CD4-positive, alpha-beta memory T cell (primary cell): ENCODE results near the gene MAP3K20. TPM values are rescaled to one million over a fixed set of nuclear protein-coding genes. Genes with fewer than 3 reads are reported as not detected.
A peak's percentile ranks its signal among the peaks of the same experiment; 100 is the strongest.

Experiments
- CTCF ChIA-PET: fragments of 350-600 bp; sonication (Branson Sonifier 250); formaldehyde crosslinking; loops from one replicate; lab custom pipeline; 2021; ENCODE audit warnings: inconsistent platforms; ENCODE audit not compliant: partially characterized antibody; lab: Charles Lee
- POLR2A ChIA-PET: fragments of 350-600 bp; sonication (Branson Sonifier 250); formaldehyde crosslinking; loops from one replicate; lab custom pipeline; 2021; ENCODE audit not compliant: partially characterized antibody; lab: Charles Lee
- DNase-seq, 5 donors: peaks; one replicate each; pipeline versions ENCODE4 v3.0.0 to v3.0.0-alpha.2; 2020 to 2022; ENCODE audit warnings: mixed read lengths in 1 of 5
- H3K27ac ChIP-seq: one replicate; pipeline ENCODE4 v1.7.0; 2013; ENCODE audit warnings: low read depth, low read length
- H3K27me3 ChIP-seq: 2 replicates; pipeline ENCODE4 v1.7.0; 2013; ENCODE audit warnings: mild to moderate bottlenecking, low read length, moderate library complexity; ENCODE audit not compliant: insufficient read depth
- H3K36me3 ChIP-seq: 2 replicates; pipeline ENCODE4 v1.7.0; 2013; ENCODE audit warnings: mild to moderate bottlenecking, low read length, moderate library complexity; ENCODE audit not compliant: insufficient read depth
- H3K4me1 ChIP-seq: 2 replicates; pipeline ENCODE4 v1.7.0; 2013; ENCODE audit warnings: mild to moderate bottlenecking, low read length, moderate library complexity; ENCODE audit not compliant: insufficient read depth
- H3K4me3 ChIP-seq, 2 donors: one replicate each; pipeline ENCODE4 v1.7.0; 2013; ENCODE audit warnings: low read length in 2 of 2, mild to moderate bottlenecking in 1 of 2
- H3K9me3 ChIP-seq, 2 donors: one replicate each; pipeline ENCODE4 v1.7.0; 2013; ENCODE audit warnings: low read length in 2 of 2, control low read depth in 1 of 2; ENCODE audit not compliant: control insufficient read depth in 1 of 2
- H3K27ac Mint-ChIP-seq, 7 donors: one replicate each; pipeline ENCODE4 v1.8.0; 2020 to 2021; ENCODE audit warnings: mixed read lengths in 7 of 7, mild to moderate bottlenecking in 6 of 7, inconsistent platforms in 3 of 7, moderate library complexity in 3 of 7
- H3K27me3 Mint-ChIP-seq, 2 donors: one replicate each; pipeline ENCODE4 v1.8.0; 2020 to 2021; ENCODE audit warnings: mixed read lengths in 2 of 2
- H3K36me3 Mint-ChIP-seq, 2 donors: one replicate each; pipeline ENCODE4 v1.8.0; 2020 to 2021; ENCODE audit warnings: mixed read lengths in 2 of 2, inconsistent platforms in 1 of 2, mild to moderate bottlenecking in 1 of 2
- H3K4me1 Mint-ChIP-seq, 4 donors: one replicate each; pipeline ENCODE4 v1.8.0; 2020 to 2021; ENCODE audit warnings: mixed read lengths in 4 of 4, mild to moderate bottlenecking in 1 of 4
- H3K4me3 Mint-ChIP-seq, 8 donors: one replicate each; pipeline ENCODE4 v1.8.0; 2020 to 2021; ENCODE audit warnings: mixed read lengths in 8 of 8, mild to moderate bottlenecking in 7 of 8, moderate library complexity in 6 of 8, inconsistent platforms in 3 of 8
- H3K9me3 Mint-ChIP-seq, 8 donors: one replicate each; pipeline ENCODE4 v1.8.0; 2020 to 2021; ENCODE audit warnings: mixed read lengths in 8 of 8, mild to moderate bottlenecking in 5 of 8, inconsistent platforms in 3 of 8, moderate library complexity in 1 of 8
- intact Hi-C: fragments of 100-400 bp; cut with micrococcal nuclease; formaldehyde crosslinking; loops from one replicate; pipeline ENCODE4 v1.15.1; 2023
- polyA plus RNA-seq, 2 donors: library from polyadenylated mRNA; unstranded; fragments of 300-500 nt; fragmentation: Illumina TruSeq; gene quantifications; one replicate each; pipeline ENCODE4 v1.2.3, GENCODE V29; 2021
- total RNA-seq, 2 experiments: library from RNA; stranded (reverse); gene quantifications; one replicate each; pipeline ENCODE4 v1.2.3, GENCODE V29; 2021

The MAP3K20 gene
- total and polyA plus RNA-seq, 4 experiments from 2014 or later: 0.67 to 2.5 (median 0.82) TPM

DNA sequence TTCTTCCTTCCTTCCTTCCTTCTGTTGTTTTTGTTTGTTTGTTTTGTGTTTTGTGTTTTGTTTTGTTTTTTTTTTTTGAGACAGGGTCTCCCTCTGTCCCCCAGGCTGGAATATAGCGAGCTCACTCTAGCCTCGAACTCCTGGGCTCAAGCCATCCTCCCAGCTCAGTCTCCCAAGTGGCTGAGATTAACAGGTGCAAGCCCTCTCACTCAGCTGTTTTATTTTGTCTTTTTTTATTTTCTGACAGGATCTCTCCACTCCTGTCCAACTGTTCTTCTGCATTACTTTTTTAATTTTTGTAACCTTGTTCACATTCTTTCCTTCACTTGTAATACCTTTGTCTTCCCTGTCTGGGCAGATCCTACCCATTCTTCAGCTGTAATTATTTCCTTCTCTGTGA is 23.6 kb downstream of the MAP3K20 start:
- Mint-ChIP-seq H3K27ac (no peak overlapping the region), H3K36me3 (no peaks in the 10 kb centered on the region), H3K4me3 (no peak overlapping the region), H3K9me3 (no peaks in the 10 kb centered on the region), H3K27me3 (no peaks in the 10 kb centered on the region), H3K4me1 (peaks cover 5 to 32% (median 16%) of the 10 kb centered on the region in 4 donors)
- no peak overlapping the region for H3K4me3 ChIP-seq
- CTCF ChIA-PET: no interaction called here
- no peak for DNase-seq
- no peak overlapping the region for H3K27ac ChIP-seq
- POLR2A ChIA-PET: no interaction called here
- no peaks in the 10 kb centered on the region for H3K9me3 ChIP-seq
- no peaks in the 10 kb centered on the region for H3K36me3 ChIP-seq
- H3K27me3 ChIP-seq: no peaks in the 10 kb centered on the region
- intact Hi-C loops: no loop called here
- peaks cover 9% of the 10 kb centered on the region for H3K4me1 ChIP-seq

- Histone ChIP-seq H3K4me1 (peaks cover 9% of the 10 kb centered on the region), H3K4me3 (no peak overlapping the region), H3K9me3 (no peaks in the 10 kb centered on the region), H3K36me3 (no peaks in the 10 kb centered on the region), H3K27me3 (no peaks in the 10 kb centered on the region), H3K27ac (no peak overlapping the region)
- intact Hi-C loops: no loop called here
- Mint-ChIP-seq H3K27me3 (no peaks in the 10 kb centered on the region), H3K4me1 (peaks cover 5 to 33% (median 16%) of the 10 kb centered on the region in 4 donors), H3K9me3 (no peaks in the 10 kb centered on the region), H3K36me3 (no peaks in the 10 kb centered on the region), H3K4me3 (no peak overlapping the region), H3K27ac (no peak overlapping the region)
- DNase-seq: no peak
- POLR2A ChIA-PET: no interaction called here
- CTCF ChIA-PET: no interaction called here
Measured at GRCh38 chr2:173099804-173100203, 24.2 kb downstream of the MAP3K20 start.

DNA sequence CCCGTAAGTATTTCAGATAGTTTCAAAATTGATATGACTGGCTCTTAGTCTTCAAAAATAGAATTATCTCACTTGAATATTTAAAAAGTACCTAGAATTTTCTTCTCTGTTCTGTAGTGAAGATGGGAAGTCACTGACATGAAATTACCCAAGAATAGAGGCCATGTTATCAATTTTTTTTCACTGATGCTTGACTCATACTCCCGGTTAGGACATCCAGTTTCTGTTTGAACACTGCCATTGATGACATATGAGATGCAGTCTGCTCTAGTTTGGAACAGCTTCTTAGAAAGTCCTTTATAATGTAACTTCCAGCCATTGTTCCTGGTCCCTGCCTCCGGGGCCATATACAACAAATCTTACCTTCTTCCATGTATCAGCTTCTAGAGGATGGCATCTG is 26.0 kb downstream of the MAP3K20 start:
- no peak for DNase-seq
- no peaks in the 10 kb centered on the region for H3K9me3 Mint-ChIP-seq
- POLR2A ChIA-PET: no interaction called here
- H3K27me3 Mint-ChIP-seq: no peaks in the 10 kb centered on the region
- peaks cover 9% of the 10 kb centered on the region for H3K4me1 ChIP-seq
- H3K36me3 Mint-ChIP-seq: no peaks in the 10 kb centered on the region
- H3K27ac ChIP-seq: no peak overlapping the region
- no peaks in the 10 kb centered on the region for H3K9me3 ChIP-seq
- H3K27me3 ChIP-seq: no peaks in the 10 kb centered on the region
- peak overlapping the region in 7 of 8 donors; percentile 5 to 63 (median 39) for H3K4me3 Mint-ChIP-seq
- no peaks in the 10 kb centered on the region for H3K36me3 ChIP-seq
- intact Hi-C loops: no loop called here
- CTCF ChIA-PET: interaction anchor here (1.6 kb wide), 1 partner anchor 109 kb away, joined by 3 read pairs; no protein-coding TSS in a partner anchor
- no peak overlapping the region for H3K4me3 ChIP-seq
- peaks cover 5 to 33% (median 16%) of the 10 kb centered on the region in 4 donors for H3K4me1 Mint-ChIP-seq
- H3K27ac Mint-ChIP-seq: peak overlapping the region in 3 of 7 donors; percentile 1 to 10 (median 4)

GRCh38 chr2:173104156-173104555 is 28.5 kb downstream of the MAP3K20 start:
- no peaks in the 10 kb centered on the region for H3K27me3 Mint-ChIP-seq
- no peak overlapping the region for H3K27ac ChIP-seq
- ChIA-PET CTCF (no interaction called here), POLR2A (no interaction called here)
- no peaks in the 10 kb centered on the region for H3K9me3 ChIP-seq
- H3K36me3 ChIP-seq: no peaks in the 10 kb centered on the region
- H3K4me1 ChIP-seq: peaks cover 9% of the 10 kb centered on the region
- H3K27me3 ChIP-seq: no peaks in the 10 kb centered on the region
- peak overlapping the region in 3 of 7 donors; percentile 2 to 68 (median 3) for H3K27ac Mint-ChIP-seq
- no peak for DNase-seq
- H3K4me3 Mint-ChIP-seq: no peak overlapping the region
- no peak overlapping the region for H3K4me3 ChIP-seq
- intact Hi-C loops: no loop called here
- H3K9me3 Mint-ChIP-seq: peaks cover 0 to 2% (median 0%) of the 10 kb centered on the region in 8 donors
- H3K36me3 Mint-ChIP-seq: no peaks in the 10 kb centered on the region
- peaks cover 5 to 32% (median 16%) of the 10 kb centered on the region in 4 donors for H3K4me1 Mint-ChIP-seq

GRCh38 chr2:173106959-173107628 is 31.4 kb downstream of the MAP3K20 start:
- Mint-ChIP-seq H3K4me3 (no peak overlapping the region), H3K36me3 (no peaks in the 10 kb centered on the region), H3K27ac (no peak overlapping the region), H3K4me1 (peaks cover 1 to 20% (median 11%) of the 10 kb centered on the region in 4 donors), H3K27me3 (no peaks in the 10 kb centered on the region), H3K9me3 (peaks cover 0 to 5% (median 0%) of the 10 kb centered on the region in 8 donors)
- Histone ChIP-seq H3K27me3 (no peaks in the 10 kb centered on the region), H3K9me3 (no peaks in the 10 kb centered on the region), H3K36me3 (no peaks in the 10 kb centered on the region), H3K27ac (no peak overlapping the region), H3K4me1 (peaks cover 9% of the 10 kb centered on the region), H3K4me3 (no peak overlapping the region)
- POLR2A ChIA-PET: no interaction called here
- intact Hi-C loops: no loop called here
- DNase-seq: no peak
- CTCF ChIA-PET: interaction anchor here (1.8 kb wide), 1 partner anchor 79 kb away, joined by 3 read pairs; no protein-coding TSS in a partner anchor

DNA sequence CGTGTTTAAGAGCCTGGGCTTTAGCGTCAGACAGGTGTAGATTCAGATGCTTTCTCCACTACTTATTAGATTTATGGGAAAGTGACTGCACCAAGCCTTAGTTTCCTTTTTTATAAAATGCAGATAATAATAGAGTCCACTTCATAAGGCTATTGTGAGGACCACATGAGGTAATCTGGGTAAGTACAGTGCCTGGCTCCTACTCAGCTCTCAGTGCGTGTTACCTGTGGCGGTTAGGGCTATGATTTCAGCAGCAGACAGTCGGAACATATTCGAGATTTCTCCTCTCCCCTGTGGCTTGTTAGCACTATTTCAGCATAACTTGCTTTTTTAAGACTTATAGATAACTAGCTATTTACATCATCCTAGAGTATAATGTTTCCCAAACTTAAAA is 32.0 kb downstream of the MAP3K20 start:
- CTCF ChIA-PET: interaction anchor here (1.8 kb wide), 1 partner anchor 80 kb away, joined by 3 read pairs; no protein-coding TSS in a partner anchor
- no peak overlapping the region for H3K4me3 Mint-ChIP-seq

GRCh38 chr2:173109253-173110188 is 33.9 kb downstream of the MAP3K20 start:
- no peak overlapping the region for H3K27ac ChIP-seq
- H3K4me1 Mint-ChIP-seq: no peaks in the 10 kb centered on the region
- no peaks in the 10 kb centered on the region for H3K36me3 Mint-ChIP-seq
- no peaks in the 10 kb centered on the region for H3K9me3 ChIP-seq
- no peak overlapping the region for H3K4me3 Mint-ChIP-seq
- no peaks in the 10 kb centered on the region for H3K27me3 ChIP-seq
- H3K4me1 ChIP-seq: no peaks in the 10 kb centered on the region
- H3K9me3 Mint-ChIP-seq: peaks cover 0 to 6% (median 2%) of the 10 kb centered on the region in 8 donors
- ChIA-PET CTCF (no interaction called here), POLR2A (no interaction called here)
- no peak for DNase-seq
- peaks cover 0 to 2% of the 10 kb centered on the region in 2 donors for H3K27me3 Mint-ChIP-seq
- no peak overlapping the region for H3K27ac Mint-ChIP-seq
- no peak overlapping the region for H3K4me3 ChIP-seq
- H3K36me3 ChIP-seq: no peaks in the 10 kb centered on the region
- intact Hi-C loops: no loop called here

More for the DNA sequence above, 32.0 kb downstream of the MAP3K20 start:
- no peak overlapping the region for H3K27ac Mint-ChIP-seq
- H3K9me3 ChIP-seq: no peaks in the 10 kb centered on the region
- peaks cover 0 to 14% (median 7%) of the 10 kb centered on the region in 4 donors for H3K4me1 Mint-ChIP-seq
- H3K36me3 ChIP-seq: no peaks in the 10 kb centered on the region
- intact Hi-C loops: no loop called here
- POLR2A ChIA-PET: no interaction called here
- no peak overlapping the region for H3K4me3 ChIP-seq
- H3K27ac ChIP-seq: no peak overlapping the region
- no peaks in the 10 kb centered on the region for H3K27me3 ChIP-seq
- DNase-seq: no peak
- no peaks in the 10 kb centered on the region for H3K27me3 Mint-ChIP-seq
- peaks cover 9% of the 10 kb centered on the region for H3K4me1 ChIP-seq
- no peaks in the 10 kb centered on the region for H3K36me3 Mint-ChIP-seq
- peaks cover 0 to 5% (median 0%) of the 10 kb centered on the region in 8 donors for H3K9me3 Mint-ChIP-seq
